GM19035 (cell line): Measurements from ENCODE around the gene PAX9.

Source experiments
- ATAC-seq: cut with Tn5 transposase; IDR thresholded peaks from one replicate; pipeline ENCODE4 v1.9.1; 2021; ENCODE audit not compliant: unreplicated experiment

The PAX9 gene

DNA sequence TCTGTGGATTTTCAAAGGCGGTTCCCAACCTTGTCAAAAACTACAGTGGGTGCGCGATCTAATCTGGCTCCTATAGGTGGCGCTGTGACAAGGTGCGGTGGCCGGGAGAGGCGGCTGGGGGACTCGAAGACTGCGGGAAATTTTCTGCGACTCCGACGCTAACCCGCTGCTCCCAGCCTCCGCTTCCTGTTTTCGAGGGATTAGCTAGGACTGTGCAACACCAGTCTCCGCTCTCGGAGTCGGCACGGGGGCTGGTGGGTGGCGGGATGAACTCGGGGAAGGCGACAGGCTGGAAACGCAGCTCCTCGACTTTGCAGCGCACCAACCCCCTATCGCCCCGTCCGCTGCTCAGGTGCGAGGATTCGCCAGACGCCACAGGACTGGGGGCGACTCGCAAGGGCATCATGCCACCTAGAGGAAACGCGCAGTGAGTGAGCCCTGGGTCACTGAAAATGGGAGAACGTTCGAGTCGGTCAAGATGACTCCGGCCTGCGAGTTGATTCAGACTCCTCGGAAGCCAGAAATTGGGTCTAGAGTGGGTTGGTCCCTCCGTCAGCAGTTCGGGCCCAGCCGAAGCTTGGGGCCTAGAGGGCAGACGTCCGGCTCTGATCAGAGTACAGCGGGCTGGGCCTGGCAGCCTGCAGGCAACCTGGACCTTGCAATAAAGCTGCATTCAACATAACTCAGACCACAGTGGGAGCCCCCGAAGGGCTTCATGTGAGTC lies 5.5 kb upstream of the PAX9 start:
- ATAC-seq = no peak

DNA sequence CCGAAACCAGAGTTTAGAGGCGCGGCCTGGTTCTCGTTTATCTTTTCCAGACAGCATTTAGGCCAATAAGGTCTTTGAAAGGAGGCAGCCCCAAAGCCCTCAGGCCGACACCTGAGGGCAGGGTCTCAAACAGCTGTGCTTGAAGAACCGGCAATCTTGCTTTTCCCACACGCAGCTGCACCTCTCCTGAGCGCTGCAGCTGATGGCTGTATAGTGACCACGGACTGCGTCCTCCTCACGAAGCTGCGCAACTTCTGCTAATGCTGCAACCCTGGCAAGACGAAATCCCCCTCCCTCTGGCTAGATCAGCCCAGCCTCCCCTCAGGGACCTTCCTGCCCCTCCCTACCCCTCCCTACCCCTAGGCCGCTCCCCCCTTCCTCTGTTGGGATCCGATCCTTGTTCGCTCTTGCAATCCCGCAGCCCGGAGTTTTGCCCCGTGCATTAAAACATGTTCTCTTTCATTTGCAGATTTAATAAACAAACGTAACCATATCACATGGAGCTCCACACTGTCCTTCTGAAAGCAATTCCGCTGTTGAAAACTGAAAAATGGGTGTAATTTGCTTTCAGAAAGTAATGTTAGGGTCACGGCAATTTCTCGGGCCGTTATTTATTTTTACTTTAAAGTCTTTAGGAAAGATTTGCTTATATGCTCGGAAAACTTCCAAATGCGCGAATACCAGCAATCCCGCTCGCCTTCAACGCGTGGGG lies 4.8 kb upstream of the PAX9 start:
- no peak for ATAC-seq

DNA sequence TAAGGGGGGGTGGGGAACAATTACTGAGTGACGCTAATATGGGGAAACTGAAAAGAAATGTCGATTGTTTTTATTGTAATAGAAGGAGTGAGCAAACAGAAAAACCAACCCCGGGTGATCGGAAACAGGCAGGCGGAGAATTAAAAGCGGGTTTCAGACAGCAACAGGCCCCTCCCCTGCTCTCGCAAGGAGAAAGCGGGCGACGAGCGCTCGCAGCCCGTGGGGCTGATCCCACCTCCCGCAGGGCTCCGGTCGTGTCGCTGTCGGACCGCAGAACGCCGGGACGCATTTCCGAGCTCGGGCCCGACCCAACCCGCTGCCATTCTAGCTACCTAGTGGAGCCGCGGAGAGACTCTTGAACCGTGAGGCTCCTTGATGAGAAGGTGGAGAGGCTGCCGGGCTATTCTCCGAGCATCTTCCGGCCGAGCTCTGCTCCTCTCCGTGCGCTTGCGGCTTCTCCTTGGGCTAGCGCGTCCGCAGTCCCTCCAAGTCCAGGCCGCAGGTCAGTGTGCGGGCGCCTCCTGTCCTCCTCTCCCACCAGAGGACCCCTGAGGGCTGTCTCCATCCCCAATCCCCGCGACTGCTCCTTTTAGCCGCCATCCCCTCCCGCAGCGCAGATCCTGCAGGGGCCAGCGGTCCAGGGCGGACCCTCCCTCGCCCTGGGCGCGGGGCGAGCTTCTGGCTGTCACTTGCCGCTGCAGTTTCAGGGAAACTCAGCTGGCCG lies 4.1 kb upstream of the PAX9 start:
- no peak for ATAC-seq

DNA sequence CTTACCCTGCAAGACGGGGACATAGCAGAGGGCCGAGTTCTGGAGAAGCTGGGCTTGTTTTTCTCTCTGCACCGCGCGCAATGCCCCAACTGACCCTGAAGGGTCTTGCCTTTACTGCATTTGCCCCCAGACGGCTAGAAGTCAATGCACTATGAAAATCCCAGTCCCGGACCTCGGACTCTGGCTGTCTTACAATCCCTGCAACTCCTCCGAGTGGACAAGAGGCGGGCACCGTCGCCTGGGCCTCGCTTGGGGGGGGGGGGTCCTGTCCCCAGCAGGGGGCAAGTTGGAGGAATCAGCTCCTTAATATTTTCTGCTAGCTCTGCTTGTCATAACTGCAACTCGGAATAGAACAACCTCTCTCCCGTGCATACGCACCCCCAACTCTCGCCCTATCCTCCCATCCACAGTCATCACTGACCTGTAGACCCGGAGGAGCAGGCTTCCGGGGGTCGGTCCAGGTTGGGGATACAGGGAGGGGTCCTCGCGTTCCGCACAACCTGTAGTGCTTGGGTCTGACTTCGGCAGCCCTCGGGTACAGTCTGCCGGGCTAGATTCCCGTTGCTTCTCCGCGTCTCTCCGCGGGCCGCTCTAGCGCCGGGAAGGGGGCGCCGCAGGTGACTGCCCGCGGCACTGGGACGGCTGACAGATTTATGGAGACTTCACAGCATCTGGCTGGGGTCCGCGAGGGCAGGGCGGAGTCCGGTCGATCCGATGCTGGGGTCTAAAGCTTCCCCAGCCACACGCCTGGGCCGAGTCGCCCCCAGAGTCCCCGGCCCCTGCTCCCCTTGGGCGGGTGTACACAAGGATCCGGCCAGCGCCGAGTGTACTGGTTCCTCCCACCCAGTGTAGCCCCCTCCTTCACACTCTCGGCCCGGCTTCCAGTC lies 3.3 kb upstream of the PAX9 start:
- ATAC-seq = no peak

DNA sequence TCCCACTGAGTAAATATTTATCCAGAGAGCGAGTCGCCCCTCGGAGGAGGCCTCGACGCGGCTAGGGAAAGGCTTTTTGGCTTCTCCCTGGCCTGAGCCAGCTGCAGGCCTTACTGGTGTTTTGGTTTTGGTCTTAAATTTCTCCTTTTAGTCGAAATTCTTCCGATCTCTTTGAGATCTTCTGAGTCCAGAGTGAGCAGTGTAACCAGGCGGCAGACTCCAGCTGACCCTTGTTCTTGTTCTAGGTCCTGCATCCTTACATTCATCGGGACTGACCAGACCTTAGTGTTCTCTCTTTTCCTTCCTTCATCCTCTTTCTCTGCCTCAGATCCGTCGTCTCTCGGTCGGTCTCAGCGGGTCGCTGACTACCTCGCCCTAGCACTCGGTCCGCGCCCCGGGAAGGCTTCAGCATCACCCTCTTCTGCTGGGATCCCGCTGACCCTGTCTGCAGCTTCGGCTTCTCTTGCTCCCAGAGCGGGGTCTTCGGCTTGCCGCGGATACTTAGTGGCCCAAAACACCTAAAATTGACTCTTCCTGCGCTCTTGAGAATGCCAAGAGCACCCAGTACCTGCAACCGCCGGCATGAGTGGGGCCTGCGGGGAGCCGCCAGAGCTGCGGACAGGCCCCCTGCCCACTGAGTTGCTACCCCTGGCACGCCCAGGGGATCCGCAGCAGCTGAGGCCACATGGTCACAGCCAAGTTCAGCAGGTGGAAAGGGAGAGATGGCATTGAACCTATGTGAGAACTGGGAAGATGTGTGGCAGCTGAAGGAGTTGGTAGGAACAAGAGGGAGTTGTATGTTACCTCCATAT lies 2.4 kb upstream of the PAX9 start:
- no peak for ATAC-seq

DNA sequence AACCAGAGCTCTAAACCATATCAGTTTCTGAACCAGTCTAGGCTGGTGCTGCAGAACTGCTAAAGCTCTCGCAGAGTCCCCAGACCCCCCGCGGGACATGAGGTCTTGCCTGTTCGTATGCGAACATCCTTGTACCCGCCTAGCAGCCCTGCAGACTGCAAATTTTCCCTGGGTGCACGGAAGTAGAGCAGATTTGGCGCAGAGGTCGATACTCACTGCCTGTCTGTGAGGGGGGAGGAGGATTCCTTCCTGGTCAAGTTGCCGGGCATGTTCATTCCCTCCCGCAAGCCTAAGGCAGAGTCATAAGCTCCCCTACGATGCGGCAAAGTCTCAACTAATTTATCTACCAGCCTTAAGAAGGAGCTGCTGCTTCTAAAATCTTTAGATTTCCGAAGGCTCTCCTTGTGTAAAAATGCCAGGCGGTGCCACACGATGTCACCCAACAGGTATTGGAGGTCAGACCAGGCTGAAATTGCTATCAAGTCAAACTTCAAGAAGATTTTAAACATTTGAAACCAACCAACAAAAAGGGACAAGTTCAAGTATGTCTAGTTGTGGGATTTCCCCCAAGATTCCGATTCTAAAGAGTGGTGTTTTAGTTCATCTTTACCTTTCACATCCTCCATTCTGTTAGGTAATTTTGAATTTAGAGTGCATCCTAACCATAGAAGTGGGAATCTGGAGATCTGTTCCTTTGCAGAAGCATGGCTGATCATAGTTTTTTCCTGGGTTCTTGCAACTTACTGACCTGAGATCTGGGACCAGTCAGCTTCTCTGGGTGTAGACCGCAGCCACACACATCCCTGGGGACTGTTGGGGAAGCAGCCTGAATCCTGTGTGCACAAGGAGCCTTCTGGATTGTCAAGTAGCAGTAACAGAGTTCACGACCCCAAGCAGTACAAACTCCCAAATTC lies 1.6 kb upstream of the PAX9 start:
- ATAC-seq = no peak

DNA sequence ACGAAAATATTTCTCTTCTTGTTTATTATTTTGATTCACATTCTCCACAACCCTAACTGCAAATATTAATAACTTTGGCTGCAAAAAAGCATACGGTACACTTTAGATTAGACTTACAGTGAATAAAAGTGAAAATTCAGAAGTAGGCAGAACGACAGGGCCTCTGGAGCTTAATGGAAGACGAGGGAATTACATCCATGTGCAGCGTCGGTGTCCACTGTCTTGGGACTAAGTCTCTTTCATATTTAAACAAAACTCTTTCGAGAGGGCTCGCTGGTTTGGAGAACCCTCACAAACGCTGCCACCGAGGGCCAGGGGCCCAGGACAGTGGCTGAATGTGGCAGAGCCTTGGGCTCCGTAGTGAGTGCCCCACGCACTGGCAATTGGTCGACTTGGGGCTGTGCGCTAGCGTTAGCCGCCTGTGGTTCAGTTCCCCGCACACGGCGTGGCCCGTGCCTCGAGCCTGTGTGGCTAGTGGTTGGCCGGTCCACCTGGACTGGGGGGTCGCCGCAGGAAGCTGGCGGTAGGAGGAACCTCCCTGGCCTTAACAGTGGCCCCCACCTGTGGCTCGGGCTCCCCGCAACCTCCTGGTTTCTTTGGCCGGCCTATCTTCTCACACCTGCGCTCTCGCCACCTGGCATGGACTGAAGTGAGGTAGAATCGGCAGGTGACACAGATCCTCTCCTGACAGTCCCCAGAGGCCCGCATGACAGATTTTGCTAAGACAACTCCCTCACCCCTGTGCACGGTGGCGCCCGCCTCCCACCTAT lies 739 bp upstream of the PAX9 start:
- no peak for ATAC-seq

DNA sequence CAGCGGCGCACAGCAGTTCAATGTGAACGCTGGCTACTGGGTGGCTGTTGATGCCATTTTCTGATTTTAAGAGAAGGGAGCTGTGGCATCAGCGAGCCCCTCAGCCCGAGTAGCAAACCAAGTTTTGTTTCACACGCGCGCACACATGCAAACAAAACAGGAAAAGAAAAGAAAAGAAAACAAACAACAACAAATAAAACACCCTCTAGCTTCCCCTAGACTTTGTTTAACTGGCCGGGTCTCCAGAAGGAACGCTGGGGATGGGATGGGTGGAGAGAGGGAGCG lies 540 bp downstream of the PAX9 start:
- ATAC-seq = no peak

DNA sequence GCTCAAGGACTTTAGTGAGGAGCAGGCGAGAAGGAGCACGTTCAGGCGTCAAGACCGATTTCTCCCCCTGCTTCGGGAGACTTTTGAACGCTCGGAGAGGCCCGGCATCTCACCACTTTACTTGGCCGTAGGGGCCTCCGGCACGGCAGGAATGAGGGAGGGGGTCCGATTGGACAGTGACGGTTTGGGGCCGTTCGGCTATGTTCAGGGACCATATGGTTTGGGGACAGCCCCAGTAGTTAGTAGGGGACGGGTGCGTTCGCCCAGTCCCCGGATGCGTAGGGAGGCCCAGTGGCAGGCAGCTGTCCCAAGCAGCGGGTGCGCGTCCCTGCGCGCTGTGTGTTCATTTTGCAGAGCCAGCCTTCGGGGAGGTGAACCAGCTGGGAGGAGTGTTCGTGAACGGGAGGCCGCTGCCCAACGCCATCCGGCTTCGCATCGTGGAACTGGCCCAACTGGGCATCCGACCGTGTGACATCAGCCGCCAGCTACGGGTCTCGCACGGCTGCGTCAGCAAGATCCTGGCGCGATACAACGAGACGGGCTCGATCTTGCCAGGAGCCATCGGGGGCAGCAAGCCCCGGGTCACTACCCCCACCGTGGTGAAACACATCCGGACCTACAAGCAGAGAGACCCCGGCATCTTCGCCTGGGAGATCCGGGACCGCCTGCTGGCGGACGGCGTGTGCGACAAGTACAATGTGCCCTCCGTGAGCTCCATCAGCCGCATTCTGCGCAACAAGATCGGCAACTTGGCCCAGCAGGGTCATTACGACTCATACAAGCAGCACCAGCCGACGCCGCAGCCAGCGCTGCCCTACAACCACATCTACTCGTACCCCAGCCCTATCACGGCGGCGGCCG lies 1.1 kb downstream of the PAX9 start:
- no peak for ATAC-seq

DNA sequence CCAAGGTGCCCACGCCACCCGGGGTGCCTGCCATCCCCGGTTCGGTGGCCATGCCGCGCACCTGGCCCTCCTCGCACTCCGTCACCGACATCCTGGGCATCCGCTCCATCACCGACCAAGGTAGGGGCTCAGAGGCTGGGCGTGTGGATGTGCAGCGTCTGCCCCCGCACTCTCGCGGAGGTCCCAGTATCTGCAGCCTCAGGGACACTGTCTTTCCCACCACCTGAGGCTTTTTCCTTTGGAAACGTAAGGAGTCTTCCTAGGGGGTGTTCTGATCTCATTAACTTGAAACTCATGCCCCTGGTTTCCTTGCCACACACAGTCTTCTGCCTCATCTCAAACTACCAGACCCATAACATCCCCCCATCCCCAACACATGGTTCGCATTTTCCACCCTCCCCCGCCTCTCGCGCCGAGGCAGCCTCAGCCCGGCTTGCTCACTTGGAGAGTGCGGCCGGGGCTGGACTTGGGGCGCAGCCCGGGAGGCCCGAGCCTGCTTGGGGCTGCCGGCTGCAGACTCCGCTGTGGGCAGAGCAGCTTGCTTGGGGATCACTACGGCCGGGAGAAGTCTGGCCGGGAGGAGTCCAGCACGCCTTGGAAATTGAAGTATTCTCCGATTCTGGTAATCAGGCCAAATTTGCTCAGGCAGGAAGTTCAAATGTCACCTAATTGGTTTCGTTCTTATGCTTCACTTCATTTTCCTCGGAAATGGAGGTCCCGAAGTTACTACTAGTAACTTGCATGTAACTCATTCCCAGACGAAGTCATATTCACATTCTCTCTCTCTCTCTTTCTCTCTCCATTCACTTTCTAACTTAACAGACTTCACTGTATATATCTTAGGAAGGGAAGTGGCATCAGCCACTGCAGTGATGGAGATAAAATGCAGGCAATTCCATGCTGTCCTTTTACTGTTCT lies 2.0 kb downstream of the PAX9 start:
- ATAC-seq = no peak

DNA sequence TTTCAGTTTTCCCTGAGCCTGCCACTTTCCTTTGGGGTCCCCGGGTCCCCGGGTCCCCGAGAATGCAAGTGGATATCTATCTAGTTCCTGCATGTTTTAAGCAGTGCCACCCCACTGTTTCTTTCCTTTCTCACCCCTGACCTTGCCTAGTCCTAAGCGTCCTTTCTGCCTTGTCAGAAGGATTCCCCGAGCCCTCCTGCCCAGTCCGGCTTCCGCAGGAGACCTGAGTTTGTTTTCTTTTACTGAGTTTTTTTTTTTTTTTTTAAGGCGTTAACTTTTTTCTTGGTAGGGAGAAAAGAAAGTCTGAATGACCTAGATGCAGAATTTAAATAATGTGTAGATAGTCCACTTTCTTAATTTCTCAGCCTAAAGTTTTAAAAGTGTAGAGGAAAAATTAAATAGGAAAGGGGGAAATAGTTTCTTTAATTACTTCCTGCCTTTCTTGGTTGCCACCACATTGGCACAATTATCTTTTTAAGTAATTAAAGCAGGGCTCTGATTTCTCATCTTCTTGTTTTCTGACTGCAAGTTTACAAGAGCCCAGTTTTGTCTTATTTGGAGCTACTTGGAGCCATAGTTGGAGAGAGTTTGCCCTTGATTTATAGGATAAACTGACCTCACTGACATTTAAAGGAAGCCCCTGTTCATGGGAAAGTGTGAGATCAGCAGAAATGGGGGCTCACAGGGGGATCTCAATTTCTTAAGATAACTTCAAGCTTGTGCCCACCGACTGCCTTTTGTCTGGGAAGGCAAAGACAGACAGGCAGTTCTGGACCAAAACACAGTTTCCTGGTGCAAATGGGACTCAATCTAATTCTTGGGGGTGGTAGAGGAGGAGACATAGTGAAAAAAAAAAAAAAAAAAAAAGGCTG lies 2.9 kb downstream of the PAX9 start:
- ATAC-seq = no peak

DNA sequence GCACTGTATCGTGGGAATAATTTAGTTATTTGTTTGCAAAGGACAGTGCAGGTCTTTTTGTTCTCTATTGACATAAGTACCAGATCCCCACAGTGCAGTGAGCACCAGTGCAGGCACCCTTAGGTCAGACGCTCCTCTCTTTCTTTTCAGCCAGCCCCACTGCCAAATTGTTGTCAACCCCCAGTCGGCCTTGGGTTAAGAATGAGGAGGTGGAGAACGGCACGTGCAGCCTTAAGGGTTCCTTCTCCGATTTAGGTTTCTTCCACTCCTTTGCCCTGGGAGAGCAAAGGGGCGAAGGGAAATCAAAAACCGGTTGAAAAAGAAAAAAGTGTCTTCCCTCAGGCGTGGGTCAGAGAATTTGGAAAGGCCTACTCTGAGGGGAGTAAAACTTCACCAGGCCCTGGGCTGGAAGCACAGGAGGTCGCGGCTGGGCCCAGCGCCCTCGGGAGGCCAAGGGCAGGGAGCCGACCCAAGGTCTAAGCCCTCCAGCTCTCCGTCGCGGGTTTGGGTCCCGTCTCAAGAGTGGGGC lies 4.3 kb downstream of the PAX9 start:
- ATAC-seq = no peak

DNA sequence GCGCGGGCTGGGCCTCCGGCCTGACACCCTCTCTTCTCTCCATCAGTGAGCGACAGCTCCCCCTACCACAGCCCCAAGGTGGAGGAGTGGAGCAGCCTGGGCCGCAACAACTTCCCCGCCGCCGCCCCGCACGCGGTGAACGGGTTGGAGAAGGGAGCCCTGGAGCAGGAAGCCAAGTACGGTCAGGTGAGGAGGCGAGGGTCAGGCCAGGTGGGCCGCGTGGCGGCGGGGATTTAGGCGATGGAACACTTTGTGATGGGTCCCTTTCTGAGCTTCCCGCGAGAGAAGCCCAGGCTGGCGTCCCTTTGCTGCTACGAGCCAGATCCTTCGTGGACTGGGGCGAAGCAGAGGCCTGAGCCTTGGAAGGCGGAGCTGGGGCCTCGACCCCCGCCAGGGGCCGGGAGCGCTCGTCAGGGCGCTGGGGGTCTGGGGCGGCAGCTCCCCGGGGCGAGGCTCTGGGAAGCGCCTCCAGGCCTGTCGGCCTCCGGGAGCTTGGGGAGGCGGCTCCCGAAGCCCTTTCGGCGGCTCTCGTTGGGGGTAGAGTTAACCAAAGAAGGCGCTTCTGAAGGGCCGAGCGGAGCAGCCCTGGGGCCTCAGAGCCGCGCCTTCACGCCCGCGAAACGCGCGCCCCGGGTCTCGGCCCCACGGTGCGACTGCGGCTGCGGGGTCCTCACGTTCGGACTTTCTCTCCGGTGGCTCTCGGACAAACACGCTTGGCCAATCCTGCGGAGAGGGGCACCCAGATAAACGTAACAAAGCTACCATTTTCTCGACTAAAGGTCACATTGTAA lies 5.0 kb downstream of the PAX9 start:
- no peak for ATAC-seq

DNA sequence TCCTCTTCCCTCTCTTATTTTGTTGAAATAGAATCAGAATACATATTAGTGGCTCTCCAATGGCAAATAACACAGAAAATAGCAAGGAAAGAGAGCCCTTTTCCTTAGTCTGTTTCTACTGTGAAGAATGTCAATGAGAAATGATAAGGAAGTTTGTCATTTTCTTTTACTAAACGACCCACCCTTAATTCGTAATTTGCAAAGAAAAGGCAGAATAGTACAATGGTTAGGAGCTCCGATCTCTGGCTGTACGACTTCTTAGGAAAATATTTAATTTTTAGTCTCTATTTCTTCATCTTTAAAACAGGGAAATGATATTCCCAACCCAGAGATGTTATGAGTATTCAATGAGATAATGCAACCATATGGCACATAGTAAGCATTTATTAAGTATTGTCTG lies 6.0 kb downstream of the PAX9 start:
- ATAC-seq = no peak

DNA sequence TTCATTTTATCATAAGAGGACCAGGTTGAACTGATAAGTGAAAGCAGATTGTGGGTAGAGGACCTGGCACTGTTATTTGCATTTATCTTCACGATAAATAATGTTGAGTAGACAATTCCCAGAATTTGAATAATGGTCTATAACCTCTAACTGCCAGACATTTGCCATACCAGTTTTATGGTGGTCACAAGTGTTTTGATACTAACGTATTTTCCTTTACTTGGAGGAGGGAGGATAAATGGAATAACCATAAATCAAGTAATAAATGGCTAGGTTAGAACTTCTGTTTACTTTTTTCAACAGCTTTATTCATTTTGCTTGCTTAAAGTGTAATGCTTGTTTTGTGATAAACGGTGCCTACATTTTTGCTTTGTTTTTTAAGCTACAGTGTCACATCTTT lies 9.5 kb downstream of the PAX9 start:
- no peak for ATAC-seq
